Astrocyte (in vitro differentiated cells and primary cell): ENCODE measurements around the gene CTRB2.

ENCODE experiments used
- CTCF ChIP-seq: IDR thresholded peaks from 2 replicates; pipeline ENCODE4 v1.5.1; 2011; ENCODE audit warnings: low read depth, mild to moderate bottlenecking, inconsistent platforms, low read length, moderate library complexity; ENCODE audit not compliant: insufficient read depth
- EZH2 ChIP-seq: IDR thresholded peaks from 2 replicates; pipeline ENCODE4 v1.6.1; 2012; ENCODE audit warnings: mild to moderate bottlenecking, low read length, inconsistent platforms; ENCODE audit not compliant: insufficient read depth

GRCh38 chr16:75216576-75216975, 9.6 kb upstream of the CTRB2 start:
- no peak for TF ChIP-seq CTCF
- TF ChIP-seq EZH2 = no peak
